HepG2 (cell line): ENCODE measurements around the gene C5. TPM values are rescaled to one million over a fixed set of nuclear protein-coding genes. Genes with fewer than 3 reads are reported as not detected.

Experiments
- BCL6 ChIP-seq: IDR thresholded peaks from 2 replicates; pipeline ENCODE4 v1.6.1; 2016; ENCODE audit warnings: missing genetic modification reagents, missing compliant biosample characterization
- HDAC1 ChIP-seq: sonication (generic); formaldehyde crosslinking; IDR thresholded peaks from 2 replicates; pipeline ENCODE4 v1.5.1; 2020; ENCODE audit warnings: mild to moderate bottlenecking, missing genetic modification reagents
- JUND ChIP-seq: sonication (generic); formaldehyde crosslinking; IDR thresholded peaks from 2 replicates; pipeline ENCODE4 v1.8.0; 2022; ENCODE audit warnings: mild to moderate bottlenecking, missing genetic modification reagents
- ZFY ChIP-seq: sonication (generic); formaldehyde crosslinking; IDR thresholded peaks from 2 replicates; pipeline ENCODE4 v1.4.0; 2020; ENCODE audit warnings: missing genetic modification reagents
- polyA plus RNA-seq, 8 experiments: library from polyadenylated mRNA; depleted of rRNA in 3 of 8; stranded (reverse) in 7 of 8; unstranded in 1 of 8; fragments of >200 nt; fragmentation: Illumina TruSeq in 4 of 8; extraction: Trizol in 4 of 8; gene quantifications; 2 replicates each; pipeline versions ENCODE4 v1.2.1 to v1.2.3, GENCODE V29; 2011 to 2016; ENCODE audit warnings: low read depth in 4 of 8, missing spikeins in 1 of 8, mixed read lengths in 1 of 8; ENCODE audit not compliant: insufficient read depth in 1 of 8
- total RNA-seq, 5 experiments: library from RNA; depleted of rRNA; stranded (reverse); fragments of >200 nt; fragmentation: Illumina TruSeq; extraction: Trizol; gene quantifications; 2 replicates each; pipeline ENCODE4 v1.2.3, GENCODE V29; 2016; ENCODE audit warnings: low read depth in 1 of 5
- TF ChIP-seq, protein P1 (sequence below): sonication (generic); formaldehyde crosslinking; IDR thresholded peaks from 2 replicates; pipeline ENCODE4 v1.4.0; 2020; ENCODE audit warnings: mild to moderate bottlenecking, missing genetic modification reagents, borderline replicate concordance
- TF ChIP-seq, protein P2 (sequence below): sonication (generic); formaldehyde crosslinking; IDR thresholded peaks from 2 replicates; pipeline ENCODE4 v1.9.0; 2022; ENCODE audit warnings: low read depth, missing genetic modification reagents
- TF ChIP-seq, protein P3 (sequence below): sonication (generic); formaldehyde crosslinking; IDR thresholded peaks from 2 replicates; pipeline ENCODE4 v1.5.1; 2020; ENCODE audit warnings: mild to moderate bottlenecking, missing genetic modification reagents, moderate library complexity
- TF ChIP-seq, protein P4 (sequence below): sonication (generic); formaldehyde crosslinking; IDR thresholded peaks from 2 replicates; pipeline ENCODE4 v1.4.0; 2020; ENCODE audit warnings: low read depth, missing genetic modification reagents
- TF ChIP-seq, protein P5 (sequence below): IDR thresholded peaks from 2 replicates; pipeline ENCODE4 v1.4.0; 2020; ENCODE audit warnings: mild to moderate bottlenecking, missing genetic modification reagents

Gene C5
- total and polyA plus RNA-seq, 2 of the 13 experiments (the other 11 are each of a cell fraction or from before 2014, with no cell fraction given): 57.6 to 192 TPM

DNA sequence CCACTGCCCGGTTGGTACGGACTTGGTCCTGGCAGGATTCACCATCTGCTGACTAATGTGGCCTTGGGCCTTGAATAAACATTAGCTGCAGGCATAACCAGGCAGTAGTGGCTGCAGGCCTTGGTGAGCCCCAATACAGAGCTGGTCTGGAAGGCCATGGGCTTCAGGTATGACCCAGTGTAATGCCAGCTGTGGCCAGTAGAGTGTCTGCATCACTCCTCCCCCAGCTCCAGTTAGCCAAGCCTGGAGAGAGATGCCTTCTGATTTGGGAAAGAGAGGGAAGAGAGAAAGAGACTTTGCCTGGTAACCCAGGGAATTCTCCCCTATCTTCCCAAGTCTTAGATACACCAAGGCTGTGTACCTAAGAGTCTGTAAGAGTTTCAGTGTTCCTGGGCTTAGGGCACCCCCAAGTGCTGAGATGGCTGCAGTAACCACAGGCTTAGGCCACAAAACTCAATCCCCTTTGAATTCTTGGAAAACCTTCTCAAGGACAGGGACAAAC lies 5.6 kb upstream of the C5 start (continued):
- TF ChIP-seq, protein P1, sequence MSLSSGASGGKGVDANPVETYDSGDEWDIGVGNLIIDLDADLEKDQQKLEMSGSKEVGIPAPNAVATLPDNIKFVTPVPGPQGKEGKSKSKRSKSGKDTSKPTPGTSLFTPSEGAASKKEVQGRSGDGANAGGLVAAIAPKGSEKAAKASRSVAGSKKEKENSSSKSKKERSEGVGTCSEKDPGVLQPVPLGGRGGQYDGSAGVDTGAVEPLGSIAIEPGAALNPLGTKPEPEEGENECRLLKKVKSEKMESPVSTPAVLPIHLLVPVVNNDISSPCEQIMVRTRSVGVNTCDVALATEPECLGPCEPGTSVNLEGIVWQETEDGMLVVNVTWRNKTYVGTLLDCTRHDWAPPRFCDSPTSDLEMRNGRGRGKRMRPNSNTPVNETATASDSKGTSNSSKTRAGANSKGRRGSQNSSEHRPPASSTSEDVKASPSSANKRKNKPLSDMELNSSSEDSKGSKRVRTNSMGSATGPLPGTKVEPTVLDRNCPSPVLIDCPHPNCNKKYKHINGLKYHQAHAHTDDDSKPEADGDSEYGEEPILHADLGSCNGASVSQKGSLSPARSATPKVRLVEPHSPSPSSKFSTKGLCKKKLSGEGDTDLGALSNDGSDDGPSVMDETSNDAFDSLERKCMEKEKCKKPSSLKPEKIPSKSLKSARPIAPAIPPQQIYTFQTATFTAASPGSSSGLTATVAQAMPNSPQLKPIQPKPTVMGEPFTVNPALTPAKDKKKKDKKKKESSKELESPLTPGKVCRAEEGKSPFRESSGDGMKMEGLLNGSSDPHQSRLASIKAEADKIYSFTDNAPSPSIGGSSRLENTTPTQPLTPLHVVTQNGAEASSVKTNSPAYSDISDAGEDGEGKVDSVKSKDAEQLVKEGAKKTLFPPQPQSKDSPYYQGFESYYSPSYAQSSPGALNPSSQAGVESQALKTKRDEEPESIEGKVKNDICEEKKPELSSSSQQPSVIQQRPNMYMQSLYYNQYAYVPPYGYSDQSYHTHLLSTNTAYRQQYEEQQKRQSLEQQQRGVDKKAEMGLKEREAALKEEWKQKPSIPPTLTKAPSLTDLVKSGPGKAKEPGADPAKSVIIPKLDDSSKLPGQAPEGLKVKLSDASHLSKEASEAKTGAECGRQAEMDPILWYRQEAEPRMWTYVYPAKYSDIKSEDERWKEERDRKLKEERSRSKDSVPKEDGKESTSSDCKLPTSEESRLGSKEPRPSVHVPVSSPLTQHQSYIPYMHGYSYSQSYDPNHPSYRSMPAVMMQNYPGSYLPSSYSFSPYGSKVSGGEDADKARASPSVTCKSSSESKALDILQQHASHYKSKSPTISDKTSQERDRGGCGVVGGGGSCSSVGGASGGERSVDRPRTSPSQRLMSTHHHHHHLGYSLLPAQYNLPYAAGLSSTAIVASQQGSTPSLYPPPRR: no peak
- TF ChIP-seq JUND (0 out of 2 replicates have a peak, but pooled peaks have one; percentile 10), BCL6 (peak; percentile 65), ZFY (CRISPR knock-in tag) (peak; percentile 70), HDAC1 (CRISPR knock-in tag) (peak; percentile 33; the same call in 1 of the 2 replicates)
- TF ChIP-seq, protein P2, sequence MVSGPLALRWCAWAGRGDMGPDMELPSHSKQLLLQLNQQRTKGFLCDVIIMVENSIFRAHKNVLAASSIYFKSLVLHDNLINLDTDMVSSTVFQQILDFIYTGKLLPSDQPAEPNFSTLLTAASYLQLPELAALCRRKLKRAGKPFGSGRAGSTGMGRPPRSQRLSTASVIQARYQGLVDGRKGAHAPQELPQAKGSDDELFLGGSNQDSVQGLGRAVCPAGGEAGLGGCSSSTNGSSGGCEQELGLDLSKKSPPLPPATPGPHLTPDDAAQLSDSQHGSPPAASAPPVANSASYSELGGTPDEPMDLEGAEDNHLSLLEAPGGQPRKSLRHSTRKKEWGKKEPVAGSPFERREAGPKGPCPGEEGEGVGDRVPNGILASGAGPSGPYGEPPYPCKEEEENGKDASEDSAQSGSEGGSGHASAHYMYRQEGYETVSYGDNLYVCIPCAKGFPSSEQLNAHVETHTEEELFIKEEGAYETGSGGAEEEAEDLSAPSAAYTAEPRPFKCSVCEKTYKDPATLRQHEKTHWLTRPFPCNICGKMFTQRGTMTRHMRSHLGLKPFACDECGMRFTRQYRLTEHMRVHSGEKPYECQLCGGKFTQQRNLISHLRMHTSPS (CRISPR knock-in tag): peak; percentile 93
- TF ChIP-seq, protein P3, sequence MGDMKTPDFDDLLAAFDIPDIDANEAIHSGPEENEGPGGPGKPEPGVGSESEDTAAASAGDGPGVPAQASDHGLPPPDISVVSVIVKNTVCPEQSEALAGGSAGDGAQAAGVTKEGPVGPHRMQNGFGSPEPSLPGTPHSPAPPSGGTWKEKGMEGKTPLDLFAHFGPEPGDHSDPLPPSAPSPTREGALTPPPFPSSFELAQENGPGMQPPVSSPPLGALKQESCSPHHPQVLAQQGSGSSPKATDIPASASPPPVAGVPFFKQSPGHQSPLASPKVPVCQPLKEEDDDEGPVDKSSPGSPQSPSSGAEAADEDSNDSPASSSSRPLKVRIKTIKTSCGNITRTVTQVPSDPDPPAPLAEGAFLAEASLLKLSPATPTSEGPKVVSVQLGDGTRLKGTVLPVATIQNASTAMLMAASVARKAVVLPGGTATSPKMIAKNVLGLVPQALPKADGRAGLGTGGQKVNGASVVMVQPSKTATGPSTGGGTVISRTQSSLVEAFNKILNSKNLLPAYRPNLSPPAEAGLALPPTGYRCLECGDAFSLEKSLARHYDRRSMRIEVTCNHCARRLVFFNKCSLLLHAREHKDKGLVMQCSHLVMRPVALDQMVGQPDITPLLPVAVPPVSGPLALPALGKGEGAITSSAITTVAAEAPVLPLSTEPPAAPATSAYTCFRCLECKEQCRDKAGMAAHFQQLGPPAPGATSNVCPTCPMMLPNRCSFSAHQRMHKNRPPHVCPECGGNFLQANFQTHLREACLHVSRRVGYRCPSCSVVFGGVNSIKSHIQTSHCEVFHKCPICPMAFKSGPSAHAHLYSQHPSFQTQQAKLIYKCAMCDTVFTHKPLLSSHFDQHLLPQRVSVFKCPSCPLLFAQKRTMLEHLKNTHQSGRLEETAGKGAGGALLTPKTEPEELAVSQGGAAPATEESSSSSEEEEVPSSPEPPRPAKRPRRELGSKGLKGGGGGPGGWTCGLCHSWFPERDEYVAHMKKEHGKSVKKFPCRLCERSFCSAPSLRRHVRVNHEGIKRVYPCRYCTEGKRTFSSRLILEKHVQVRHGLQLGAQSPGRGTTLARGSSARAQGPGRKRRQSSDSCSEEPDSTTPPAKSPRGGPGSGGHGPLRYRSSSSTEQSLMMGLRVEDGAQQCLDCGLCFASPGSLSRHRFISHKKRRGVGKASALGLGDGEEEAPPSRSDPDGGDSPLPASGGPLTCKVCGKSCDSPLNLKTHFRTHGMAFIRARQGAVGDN: peak; percentile 53
- TF ChIP-seq, protein P4, sequence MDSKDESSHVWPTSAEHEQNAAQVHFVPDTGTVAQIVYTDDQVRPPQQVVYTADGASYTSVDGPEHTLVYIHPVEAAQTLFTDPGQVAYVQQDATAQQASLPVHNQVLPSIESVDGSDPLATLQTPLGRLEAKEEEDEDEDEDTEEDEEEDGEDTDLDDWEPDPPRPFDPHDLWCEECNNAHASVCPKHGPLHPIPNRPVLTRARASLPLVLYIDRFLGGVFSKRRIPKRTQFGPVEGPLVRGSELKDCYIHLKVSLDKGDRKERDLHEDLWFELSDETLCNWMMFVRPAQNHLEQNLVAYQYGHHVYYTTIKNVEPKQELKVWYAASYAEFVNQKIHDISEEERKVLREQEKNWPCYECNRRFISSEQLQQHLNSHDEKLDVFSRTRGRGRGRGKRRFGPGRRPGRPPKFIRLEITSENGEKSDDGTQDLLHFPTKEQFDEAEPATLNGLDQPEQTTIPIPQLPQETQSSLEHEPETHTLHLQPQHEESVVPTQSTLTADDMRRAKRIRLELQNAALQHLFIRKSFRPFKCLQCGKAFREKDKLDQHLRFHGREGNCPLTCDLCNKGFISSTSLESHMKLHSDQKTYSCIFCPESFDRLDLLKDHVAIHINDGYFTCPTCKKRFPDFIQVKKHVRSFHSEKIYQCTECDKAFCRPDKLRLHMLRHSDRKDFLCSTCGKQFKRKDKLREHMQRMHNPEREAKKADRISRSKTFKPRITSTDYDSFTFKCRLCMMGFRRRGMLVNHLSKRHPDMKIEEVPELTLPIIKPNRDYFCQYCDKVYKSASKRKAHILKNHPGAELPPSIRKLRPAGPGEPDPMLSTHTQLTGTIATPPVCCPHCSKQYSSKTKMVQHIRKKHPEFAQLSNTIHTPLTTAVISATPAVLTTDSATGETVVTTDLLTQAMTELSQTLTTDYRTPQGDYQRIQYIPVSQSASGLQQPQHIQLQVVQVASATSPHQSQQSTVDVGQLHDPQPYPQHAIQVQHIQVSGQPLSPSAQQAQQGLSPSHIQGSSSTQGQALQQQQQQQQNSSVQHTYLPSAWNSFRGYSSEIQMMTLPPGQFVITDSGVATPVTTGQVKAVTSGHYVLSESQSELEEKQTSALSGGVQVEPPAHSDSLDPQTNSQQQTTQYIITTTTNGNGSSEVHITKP (CRISPR knock-in tag): peak; percentile 40; the same call in 1 of the 2 replicates
- TF ChIP-seq, protein P5, sequence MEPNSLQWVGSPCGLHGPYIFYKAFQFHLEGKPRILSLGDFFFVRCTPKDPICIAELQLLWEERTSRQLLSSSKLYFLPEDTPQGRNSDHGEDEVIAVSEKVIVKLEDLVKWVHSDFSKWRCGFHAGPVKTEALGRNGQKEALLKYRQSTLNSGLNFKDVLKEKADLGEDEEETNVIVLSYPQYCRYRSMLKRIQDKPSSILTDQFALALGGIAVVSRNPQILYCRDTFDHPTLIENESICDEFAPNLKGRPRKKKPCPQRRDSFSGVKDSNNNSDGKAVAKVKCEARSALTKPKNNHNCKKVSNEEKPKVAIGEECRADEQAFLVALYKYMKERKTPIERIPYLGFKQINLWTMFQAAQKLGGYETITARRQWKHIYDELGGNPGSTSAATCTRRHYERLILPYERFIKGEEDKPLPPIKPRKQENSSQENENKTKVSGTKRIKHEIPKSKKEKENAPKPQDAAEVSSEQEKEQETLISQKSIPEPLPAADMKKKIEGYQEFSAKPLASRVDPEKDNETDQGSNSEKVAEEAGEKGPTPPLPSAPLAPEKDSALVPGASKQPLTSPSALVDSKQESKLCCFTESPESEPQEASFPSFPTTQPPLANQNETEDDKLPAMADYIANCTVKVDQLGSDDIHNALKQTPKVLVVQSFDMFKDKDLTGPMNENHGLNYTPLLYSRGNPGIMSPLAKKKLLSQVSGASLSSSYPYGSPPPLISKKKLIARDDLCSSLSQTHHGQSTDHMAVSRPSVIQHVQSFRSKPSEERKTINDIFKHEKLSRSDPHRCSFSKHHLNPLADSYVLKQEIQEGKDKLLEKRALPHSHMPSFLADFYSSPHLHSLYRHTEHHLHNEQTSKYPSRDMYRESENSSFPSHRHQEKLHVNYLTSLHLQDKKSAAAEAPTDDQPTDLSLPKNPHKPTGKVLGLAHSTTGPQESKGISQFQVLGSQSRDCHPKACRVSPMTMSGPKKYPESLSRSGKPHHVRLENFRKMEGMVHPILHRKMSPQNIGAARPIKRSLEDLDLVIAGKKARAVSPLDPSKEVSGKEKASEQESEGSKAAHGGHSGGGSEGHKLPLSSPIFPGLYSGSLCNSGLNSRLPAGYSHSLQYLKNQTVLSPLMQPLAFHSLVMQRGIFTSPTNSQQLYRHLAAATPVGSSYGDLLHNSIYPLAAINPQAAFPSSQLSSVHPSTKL (CRISPR knock-in tag): peak; percentile 47; the same call in 1 of the 2 replicates
